Measurements from ENCODE around the gene DGKZ.

DNA sequence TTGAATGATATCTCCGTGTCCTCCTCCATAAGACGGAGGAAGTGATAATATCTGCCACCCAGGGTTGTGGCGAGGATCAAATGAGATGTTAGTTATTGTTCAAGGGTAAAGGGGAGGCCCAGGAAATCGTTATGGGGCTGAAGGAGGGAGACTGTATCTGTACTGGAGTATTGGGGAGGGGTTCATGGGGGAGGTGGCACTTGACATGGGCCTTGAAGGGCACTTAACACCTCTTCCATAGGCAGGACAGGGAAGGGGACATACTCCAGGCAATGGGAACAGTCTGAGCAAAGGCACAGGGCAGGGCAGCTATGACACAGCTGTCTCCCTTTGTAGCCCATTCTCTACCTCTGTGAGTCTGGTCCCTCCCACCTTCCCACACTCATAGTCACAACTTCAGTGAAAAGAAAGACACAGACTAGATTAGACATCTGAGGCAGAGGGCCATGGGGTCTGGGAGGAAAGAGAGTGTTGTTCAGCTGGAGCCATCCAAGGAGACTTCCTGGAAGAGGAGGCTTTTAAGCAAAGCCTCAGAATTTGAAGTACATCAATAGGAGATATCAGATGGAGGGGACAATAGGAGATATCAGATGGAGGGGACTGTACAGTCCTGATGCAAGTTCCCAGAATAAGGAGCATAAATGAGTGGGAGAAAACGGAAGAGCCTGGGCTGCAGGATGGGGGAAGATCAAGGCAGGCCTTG lies 15.8 kb upstream of the DGKZ start:
- TF ChIP-seq, protein P1, sequence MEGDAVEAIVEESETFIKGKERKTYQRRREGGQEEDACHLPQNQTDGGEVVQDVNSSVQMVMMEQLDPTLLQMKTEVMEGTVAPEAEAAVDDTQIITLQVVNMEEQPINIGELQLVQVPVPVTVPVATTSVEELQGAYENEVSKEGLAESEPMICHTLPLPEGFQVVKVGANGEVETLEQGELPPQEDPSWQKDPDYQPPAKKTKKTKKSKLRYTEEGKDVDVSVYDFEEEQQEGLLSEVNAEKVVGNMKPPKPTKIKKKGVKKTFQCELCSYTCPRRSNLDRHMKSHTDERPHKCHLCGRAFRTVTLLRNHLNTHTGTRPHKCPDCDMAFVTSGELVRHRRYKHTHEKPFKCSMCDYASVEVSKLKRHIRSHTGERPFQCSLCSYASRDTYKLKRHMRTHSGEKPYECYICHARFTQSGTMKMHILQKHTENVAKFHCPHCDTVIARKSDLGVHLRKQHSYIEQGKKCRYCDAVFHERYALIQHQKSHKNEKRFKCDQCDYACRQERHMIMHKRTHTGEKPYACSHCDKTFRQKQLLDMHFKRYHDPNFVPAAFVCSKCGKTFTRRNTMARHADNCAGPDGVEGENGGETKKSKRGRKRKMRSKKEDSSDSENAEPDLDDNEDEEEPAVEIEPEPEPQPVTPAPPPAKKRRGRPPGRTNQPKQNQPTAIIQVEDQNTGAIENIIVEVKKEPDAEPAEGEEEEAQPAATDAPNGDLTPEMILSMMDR (IDR thresholded peaks at IDR 0.05; ENCODE audit: low read depth, low read length) = no peak
- no peak for TF ChIP-seq POLR2A (IDR thresholded peaks at IDR 0.05; ENCODE audit: extremely low read depth, insufficient read length)
- no peak for TF ChIP-seq MYC (IDR thresholded peaks at IDR 0.05; ENCODE audit: low read depth, low read length)
